Measurements from ENCODE around the gene DALRD3.

- TF ChIP-seq CTCF (conservative IDR thresholded peaks at IDR 0.05 in 1 of 2, IDR thresholded peaks at IDR 0.05 in 1 of 2; ENCODE audit: extremely low read depth in 1 of 2, insufficient read depth in 1 of 2, low read depth in 1 of 2, low read length in 2 of 2) (peak; percentile 75 to 97), EZH2 (IDR thresholded peaks at IDR 0.05; ENCODE audit: borderline replicate concordance, low read length) (no peak)
These were observed 3.7 kb upstream of the DALRD3 start, which contains the start of gene NDUFAF3 for GRCh38 chr3:49021813-49022687.

Measured in mammary epithelial cell (primary cell).